CD8-positive, alpha-beta memory T cell (primary cell): Measurements from ENCODE around the gene MGAM2. TPM values are rescaled to one million over a fixed set of nuclear protein-coding genes. Genes with fewer than 3 reads are reported as not detected.
"Not testable (repeated sequence)": the region's sequence is repeated elsewhere in the genome, so short reads cannot be mapped to it uniquely, and the experiment has no call there.

ENCODE experiments used
- CTCF ChIA-PET: fragments of 350-600 bp; sonication (Branson Sonifier 250); formaldehyde crosslinking; loops from one replicate; lab custom pipeline; 2021; ENCODE audit warnings: antibody characterized with exemption; lab: Charles Lee
- POLR2A ChIA-PET: fragments of 350-600 bp; sonication (Branson Sonifier 250); formaldehyde crosslinking; loops from one replicate; lab custom pipeline; 2021; ENCODE audit warnings: antibody characterized with exemption; lab: Charles Lee
- DNase-seq, 5 donors: peaks; one replicate each; pipeline versions ENCODE4 v3.0.0 to v3.0.0-alpha.2; 2020 to 2022; ENCODE audit warnings: mixed read lengths in 1 of 5
- H3K27ac ChIP-seq: one replicate; pipeline ENCODE4 v1.7.0; 2013; ENCODE audit warnings: low read depth, mild to moderate bottlenecking, low read length, moderate library complexity
- H3K27me3 ChIP-seq: 2 replicates; pipeline ENCODE4 v1.7.0; 2013; ENCODE audit warnings: low read length, mild to moderate bottlenecking; ENCODE audit not compliant: insufficient read depth, poor library complexity, severe bottlenecking
- H3K36me3 ChIP-seq: 2 replicates; pipeline ENCODE4 v1.7.0; 2013; ENCODE audit warnings: mild to moderate bottlenecking, low read length, moderate library complexity; ENCODE audit not compliant: insufficient read depth
- H3K4me1 ChIP-seq: 2 replicates; pipeline ENCODE4 v1.7.0; 2013; ENCODE audit warnings: mild to moderate bottlenecking, low read length, moderate library complexity; ENCODE audit not compliant: insufficient read depth
- H3K4me3 ChIP-seq: 2 replicates; pipeline ENCODE4 v1.7.0; 2013; ENCODE audit warnings: mild to moderate bottlenecking, low read length
- H3K9me3 ChIP-seq: 2 replicates; pipeline ENCODE4 v1.7.0; 2013; ENCODE audit warnings: mild to moderate bottlenecking, low read length
- H3K27ac Mint-ChIP-seq, 8 donors: one replicate each; pipeline ENCODE4 v1.8.0; 2020 to 2021; ENCODE audit warnings: mixed read lengths in 8 of 8, mild to moderate bottlenecking in 6 of 8, inconsistent platforms in 3 of 8, moderate library complexity in 3 of 8
- H3K27me3 Mint-ChIP-seq, 2 donors: one replicate each; pipeline ENCODE4 v1.8.0; 2020 to 2021; ENCODE audit warnings: mixed read lengths in 2 of 2, mild to moderate bottlenecking in 1 of 2, moderate library complexity in 1 of 2
- H3K36me3 Mint-ChIP-seq, 3 donors: one replicate each; pipeline ENCODE4 v1.8.0; 2020 to 2021; ENCODE audit warnings: mixed read lengths in 3 of 3, inconsistent platforms in 1 of 3, mild to moderate bottlenecking in 1 of 3
- H3K4me1 Mint-ChIP-seq, 3 donors: one replicate each; pipeline ENCODE4 v1.8.0; 2020 to 2021; ENCODE audit warnings: mixed read lengths in 3 of 3, inconsistent platforms in 1 of 3, mild to moderate bottlenecking in 1 of 3
- H3K4me3 Mint-ChIP-seq, 7 donors: one replicate each; pipeline ENCODE4 v1.8.0; 2020 to 2021; ENCODE audit warnings: mixed read lengths in 7 of 7, mild to moderate bottlenecking in 6 of 7, moderate library complexity in 4 of 7, inconsistent platforms in 2 of 7
- H3K9me3 Mint-ChIP-seq, 5 donors: one replicate each; pipeline ENCODE4 v1.8.0; 2020 to 2022; ENCODE audit warnings: mixed read lengths in 5 of 5, mild to moderate bottlenecking in 3 of 5, moderate library complexity in 2 of 5, inconsistent platforms in 1 of 5
- polyA plus RNA-seq: library from polyadenylated mRNA; unstranded; fragments of 300-500 nt; fragmentation: Illumina TruSeq; gene quantifications from one replicate; pipeline ENCODE4 v1.2.3, GENCODE V29; 2021
- total RNA-seq, 2 experiments: library from RNA; stranded (reverse); gene quantifications; one replicate each; pipeline ENCODE4 v1.2.3, GENCODE V29; 2021

MGAM2 gene
- total and polyA plus RNA-seq, 3 experiments from 2014 or later: not detected

DNA sequence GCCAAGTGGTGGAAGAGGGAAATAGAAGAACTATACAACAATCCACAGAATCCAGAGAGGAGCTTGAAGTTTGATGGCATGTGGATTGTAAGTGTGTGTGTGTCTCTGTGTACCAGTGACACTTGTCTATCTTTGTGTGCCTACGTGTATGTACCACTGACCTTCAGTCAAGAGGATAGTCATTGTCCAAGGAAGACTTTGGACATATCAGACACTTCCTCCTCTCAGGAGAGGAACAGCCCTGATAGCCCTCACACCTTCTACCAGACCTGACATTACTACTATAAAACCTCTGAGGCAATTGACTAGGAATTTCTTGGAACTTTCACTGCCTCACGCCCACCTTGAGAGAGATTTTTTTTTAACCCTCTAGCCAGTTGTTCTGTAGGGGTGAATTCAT lies 19.6 kb upstream of the MGAM2 start:
- H3K36me3 ChIP-seq: no peaks in the 10 kb centered on the region
- no peaks in the 10 kb centered on the region for H3K4me1 Mint-ChIP-seq
- CTCF ChIA-PET: no interaction called here
- H3K36me3 Mint-ChIP-seq: no peaks in the 10 kb centered on the region
- H3K27me3 Mint-ChIP-seq: peaks cover 0 to 2% of the 10 kb centered on the region in 2 donors
- no peaks in the 10 kb centered on the region for H3K9me3 ChIP-seq
- no peak overlapping the region for H3K4me3 ChIP-seq
- no peaks in the 10 kb centered on the region for H3K4me1 ChIP-seq
- POLR2A ChIA-PET: no interaction called here
- no peak overlapping the region for H3K4me3 Mint-ChIP-seq
- no peak for DNase-seq
- H3K27me3 ChIP-seq: no peaks in the 10 kb centered on the region
- H3K27ac ChIP-seq: no peak overlapping the region
- H3K9me3 Mint-ChIP-seq: no peaks in the 10 kb centered on the region
- H3K27ac Mint-ChIP-seq: no peak overlapping the region

DNA sequence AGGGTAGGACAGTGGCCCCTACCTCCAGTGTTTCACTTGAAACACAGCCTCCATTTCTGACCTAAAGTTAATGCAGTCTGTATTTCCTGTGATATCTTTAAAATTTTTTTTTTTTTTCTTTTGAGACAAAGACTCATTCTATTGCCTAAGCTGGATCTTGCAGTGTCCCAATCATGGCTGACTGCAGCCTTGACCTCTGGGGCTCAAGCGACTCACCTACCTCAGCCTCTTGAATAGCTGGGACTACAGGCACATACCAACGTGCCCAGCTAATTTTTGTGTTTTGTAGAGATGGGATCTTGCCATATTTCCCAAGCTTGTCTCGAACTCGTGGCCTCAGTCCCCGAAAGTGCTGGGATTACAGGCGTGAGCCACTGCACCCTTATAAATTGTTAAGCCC lies 16.7 kb upstream of the MGAM2 start:
- no peaks in the 10 kb centered on the region for H3K4me1 ChIP-seq
- Mint-ChIP-seq H3K4me1 (no peaks in the 10 kb centered on the region), H3K4me3 (no peak overlapping the region), H3K9me3 (no peaks in the 10 kb centered on the region), H3K27ac (no peak overlapping the region), H3K27me3 (peaks cover 0 to 2% of the 10 kb centered on the region in 2 donors), H3K36me3 (no peaks in the 10 kb centered on the region)
- H3K9me3 ChIP-seq: no peaks in the 10 kb centered on the region
- H3K27ac ChIP-seq: no peak overlapping the region
- POLR2A ChIA-PET: no interaction called here
- CTCF ChIA-PET: interaction anchor here (1.3 kb wide), 1 partner anchor 30 kb away, joined by 7 read pairs; no protein-coding TSS in a partner anchor
- no peaks in the 10 kb centered on the region for H3K36me3 ChIP-seq
- H3K4me3 ChIP-seq: no peak overlapping the region
- no peaks in the 10 kb centered on the region for H3K27me3 ChIP-seq
- DNase-seq: no peak

DNA sequence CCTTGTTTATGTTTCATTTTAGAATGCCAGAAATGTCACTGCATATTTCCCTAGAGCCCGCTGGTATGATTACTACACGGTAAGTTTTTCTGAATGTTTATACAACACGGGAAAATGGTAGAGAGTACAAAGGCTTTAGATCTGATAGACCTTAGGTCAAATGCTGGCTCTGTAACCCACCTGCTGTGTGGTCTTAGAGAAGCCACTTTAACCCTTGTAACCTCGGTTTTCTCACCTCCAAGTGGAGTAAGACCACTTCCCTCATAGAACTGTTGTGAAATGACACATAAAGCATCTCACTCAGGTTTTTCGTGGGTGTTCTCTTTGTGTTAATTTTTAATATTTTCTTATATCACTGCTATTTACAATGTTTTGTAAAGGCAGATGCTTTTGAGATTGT lies 13.9 kb upstream of the MGAM2 start:
- Histone ChIP-seq H3K9me3 (no peaks in the 10 kb centered on the region), H3K27me3 (no peaks in the 10 kb centered on the region), H3K36me3 (no peaks in the 10 kb centered on the region), H3K27ac (no peak overlapping the region), H3K4me3 (no peak overlapping the region), H3K4me1 (no peaks in the 10 kb centered on the region)
- H3K4me3 Mint-ChIP-seq: no peak overlapping the region
- peaks cover 0 to 2% of the 10 kb centered on the region in 2 donors for H3K27me3 Mint-ChIP-seq
- no peaks in the 10 kb centered on the region for H3K4me1 Mint-ChIP-seq
- ChIA-PET CTCF (no interaction called here), POLR2A (no interaction called here)
- no peak for DNase-seq
- H3K36me3 Mint-ChIP-seq: no peaks in the 10 kb centered on the region
- no peak overlapping the region for H3K27ac Mint-ChIP-seq
- H3K9me3 Mint-ChIP-seq: no peaks in the 10 kb centered on the region

DNA sequence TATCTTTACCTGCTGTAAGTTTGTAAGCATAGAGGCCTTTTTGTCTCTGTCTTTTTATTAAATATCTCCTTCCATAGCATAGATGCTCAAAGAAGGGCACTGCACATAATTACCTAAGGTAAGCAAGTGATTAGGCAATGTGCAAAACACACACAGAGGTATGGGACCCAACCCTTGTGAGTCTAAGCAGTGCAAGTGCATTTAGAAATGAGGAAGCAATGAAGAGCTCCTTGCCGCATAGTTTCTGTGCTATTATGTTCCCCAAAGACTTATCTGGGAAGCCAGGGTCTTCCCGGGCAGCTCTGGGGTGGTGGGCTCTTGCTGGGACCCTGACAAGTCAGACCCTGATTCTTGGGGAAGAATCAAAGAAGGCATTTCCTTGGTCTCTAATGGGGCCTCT lies 13.5 kb upstream of the MGAM2 start:
- Mint-ChIP-seq H3K4me1 (no peaks in the 10 kb centered on the region), H3K27me3 (peaks cover 0 to 2% of the 10 kb centered on the region in 2 donors), H3K9me3 (no peaks in the 10 kb centered on the region), H3K27ac (no peak overlapping the region), H3K4me3 (no peak overlapping the region), H3K36me3 (no peaks in the 10 kb centered on the region)
- no peaks in the 10 kb centered on the region for H3K9me3 ChIP-seq
- no peak overlapping the region for H3K4me3 ChIP-seq
- no peaks in the 10 kb centered on the region for H3K4me1 ChIP-seq
- H3K27ac ChIP-seq: no peak overlapping the region
- H3K27me3 ChIP-seq: no peaks in the 10 kb centered on the region
- ChIA-PET POLR2A (no interaction called here), CTCF (no interaction called here)
- no peaks in the 10 kb centered on the region for H3K36me3 ChIP-seq
- DNase-seq: no peak

DNA sequence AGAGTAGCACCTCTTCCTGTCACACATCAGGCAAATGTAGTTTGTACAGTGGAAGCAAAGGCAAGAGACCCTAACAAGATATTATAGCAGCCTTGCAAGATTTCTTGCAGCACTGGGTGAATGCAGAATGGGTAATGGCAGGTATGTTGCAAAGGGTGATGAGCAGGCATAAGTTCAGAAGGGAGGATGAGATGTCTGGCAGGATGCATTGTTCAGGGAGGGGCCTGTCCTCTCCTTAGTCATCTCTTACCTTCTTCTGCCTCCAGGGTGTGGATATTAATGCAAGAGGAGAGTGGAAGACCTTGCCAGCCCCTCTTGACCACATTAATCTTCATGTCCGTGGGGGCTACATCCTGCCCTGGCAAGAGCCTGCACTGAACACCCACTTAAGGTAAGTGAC lies 12.2 kb upstream of the MGAM2 start:
- CTCF ChIA-PET, H3K27me3 ChIP-seq, H3K36me3 ChIP-seq, H3K4me3 ChIP-seq, H3K36me3 Mint-ChIP-seq, H3K4me3 Mint-ChIP-seq, H3K4me1 ChIP-seq, H3K27ac Mint-ChIP-seq, POLR2A ChIA-PET, H3K9me3 ChIP-seq, DNase-seq, H3K27ac ChIP-seq, H3K27me3 Mint-ChIP-seq, H3K9me3 Mint-ChIP-seq, H3K4me1 Mint-ChIP-seq: not testable (repeated sequence)

DNA sequence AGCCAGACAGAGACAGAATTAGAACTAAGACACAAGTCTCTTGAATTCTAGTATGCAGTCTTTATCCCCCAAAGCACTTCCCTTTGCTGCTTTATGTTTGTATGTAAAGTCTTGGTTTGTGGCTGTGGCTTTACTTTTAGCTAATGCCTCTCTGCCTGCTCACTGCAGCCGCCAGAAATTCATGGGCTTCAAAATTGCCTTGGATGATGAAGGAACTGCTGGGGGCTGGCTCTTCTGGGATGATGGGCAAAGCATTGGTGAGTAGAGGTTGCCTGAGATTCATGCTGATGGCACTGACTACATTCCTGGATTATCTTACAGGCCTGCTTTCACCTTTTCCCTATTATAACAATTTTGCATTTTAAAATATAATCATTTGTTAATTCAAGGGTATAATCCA lies 10.9 kb upstream of the MGAM2 start:
- peaks cover 3 to 9% of the 10 kb centered on the region in 2 donors for H3K27me3 Mint-ChIP-seq
- DNase-seq: no peak
- Histone ChIP-seq H3K27me3 (no peaks in the 10 kb centered on the region), H3K4me1 (no peaks in the 10 kb centered on the region), H3K36me3 (no peaks in the 10 kb centered on the region), H3K9me3 (no peaks in the 10 kb centered on the region), H3K4me3 (no peak overlapping the region), H3K27ac (no peak overlapping the region)
- CTCF ChIA-PET: no interaction called here
- H3K36me3 Mint-ChIP-seq: no peaks in the 10 kb centered on the region
- no peak overlapping the region for H3K27ac Mint-ChIP-seq
- H3K4me3 Mint-ChIP-seq: no peak overlapping the region
- POLR2A ChIA-PET: no interaction called here
- H3K9me3 Mint-ChIP-seq: peaks cover 0 to 3% (median 0%) of the 10 kb centered on the region in 5 donors
- H3K4me1 Mint-ChIP-seq: no peaks in the 10 kb centered on the region

DNA sequence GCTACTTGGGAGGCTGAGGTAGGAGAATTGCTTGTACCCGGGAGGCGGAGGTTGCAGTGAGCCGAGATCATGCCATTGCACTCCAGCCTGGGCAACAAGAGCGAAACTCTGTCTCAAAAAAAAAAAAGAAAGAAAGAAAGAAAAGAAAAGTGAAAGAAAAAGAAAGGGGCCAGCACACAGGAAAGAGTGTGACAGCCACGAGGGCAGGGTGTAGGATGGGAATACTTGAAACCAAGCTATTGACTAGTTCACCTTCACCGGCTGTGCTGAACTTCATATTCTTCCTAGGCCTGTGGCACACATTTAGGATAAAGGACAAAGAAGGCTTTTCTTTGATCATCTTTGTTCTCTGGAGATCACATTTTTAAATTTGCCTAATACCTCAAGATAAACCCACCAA lies 9.7 kb upstream of the MGAM2 start:
- H3K4me3 Mint-ChIP-seq, H3K36me3 Mint-ChIP-seq, H3K27ac ChIP-seq, H3K27me3 ChIP-seq, H3K9me3 ChIP-seq, H3K27ac Mint-ChIP-seq, CTCF ChIA-PET, H3K4me3 ChIP-seq, H3K27me3 Mint-ChIP-seq, H3K36me3 ChIP-seq, H3K4me1 Mint-ChIP-seq, DNase-seq, H3K9me3 Mint-ChIP-seq, POLR2A ChIA-PET, H3K4me1 ChIP-seq: not testable (repeated sequence)

DNA sequence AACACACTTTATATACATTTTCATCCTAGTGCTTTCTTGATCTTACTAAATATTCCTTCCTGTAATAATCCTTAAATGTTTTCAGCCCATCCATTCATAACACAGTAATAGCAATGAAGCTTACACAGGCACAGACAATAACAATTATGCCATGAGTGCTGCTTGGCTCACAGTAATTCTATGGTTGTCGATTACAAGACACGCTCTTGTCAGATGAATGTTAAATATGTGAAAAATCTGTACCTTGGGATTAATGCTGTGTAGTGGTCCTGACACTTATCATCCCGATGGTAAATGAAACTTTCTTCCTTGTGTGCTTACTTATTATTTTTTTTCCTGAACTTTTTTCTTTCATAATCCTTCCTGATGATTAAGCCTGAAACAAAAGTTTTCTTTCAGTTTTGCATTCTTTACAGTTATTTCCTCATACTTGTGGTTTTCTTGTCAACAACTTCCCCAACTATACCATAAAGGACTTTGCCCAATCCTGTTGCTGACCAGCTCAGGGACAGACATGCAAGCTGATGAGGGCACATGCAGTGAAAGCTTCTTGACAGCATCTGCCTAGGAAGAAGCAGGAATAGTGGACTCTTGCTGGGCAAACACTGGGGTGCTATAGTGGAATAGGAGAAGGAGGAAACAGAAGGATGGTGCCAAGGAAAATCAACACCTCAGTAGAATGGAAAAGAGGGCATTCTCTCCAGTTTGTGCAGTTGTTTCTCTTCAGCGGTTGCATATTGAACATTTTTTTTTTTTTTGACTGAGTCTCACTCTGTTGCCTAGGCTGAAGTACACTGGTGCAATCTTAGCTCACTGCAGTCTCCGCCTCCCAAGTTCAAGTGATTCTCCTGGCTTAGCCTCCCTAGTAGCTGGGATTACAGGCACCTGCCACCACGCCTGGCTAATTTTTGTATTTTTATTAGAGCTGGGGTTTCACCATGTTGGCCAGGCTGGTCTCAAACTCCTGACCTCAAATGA lies 6.7 kb upstream of the MGAM2 start:
- ChIA-PET POLR2A (no interaction called here), CTCF (no interaction called here)
- Mint-ChIP-seq H3K27me3 (peaks cover 7 to 10% of the 10 kb centered on the region in 2 donors), H3K36me3 (no peaks in the 10 kb centered on the region), H3K4me1 (no peaks in the 10 kb centered on the region), H3K27ac (no peak overlapping the region), H3K4me3 (no peak overlapping the region), H3K9me3 (peaks cover 0 to 3% (median 0%) of the 10 kb centered on the region in 5 donors)
- Histone ChIP-seq H3K27ac (no peak overlapping the region), H3K36me3 (no peaks in the 10 kb centered on the region), H3K27me3 (no peaks in the 10 kb centered on the region), H3K4me1 (no peaks in the 10 kb centered on the region), H3K4me3 (no peak overlapping the region), H3K9me3 (no peaks in the 10 kb centered on the region)
- DNase-seq: no peak
